ENCODE data around the gene RAB10. TPM values are rescaled to one million over a fixed set of nuclear protein-coding genes. Genes with fewer than 3 reads are reported as not detected.

Gene RAB10
- polyA plus RNA-seq, 1 donor (not counting 4 experiments of a cell fraction or from before 2014, with no cell fraction given), result 252 TPM

DNA sequence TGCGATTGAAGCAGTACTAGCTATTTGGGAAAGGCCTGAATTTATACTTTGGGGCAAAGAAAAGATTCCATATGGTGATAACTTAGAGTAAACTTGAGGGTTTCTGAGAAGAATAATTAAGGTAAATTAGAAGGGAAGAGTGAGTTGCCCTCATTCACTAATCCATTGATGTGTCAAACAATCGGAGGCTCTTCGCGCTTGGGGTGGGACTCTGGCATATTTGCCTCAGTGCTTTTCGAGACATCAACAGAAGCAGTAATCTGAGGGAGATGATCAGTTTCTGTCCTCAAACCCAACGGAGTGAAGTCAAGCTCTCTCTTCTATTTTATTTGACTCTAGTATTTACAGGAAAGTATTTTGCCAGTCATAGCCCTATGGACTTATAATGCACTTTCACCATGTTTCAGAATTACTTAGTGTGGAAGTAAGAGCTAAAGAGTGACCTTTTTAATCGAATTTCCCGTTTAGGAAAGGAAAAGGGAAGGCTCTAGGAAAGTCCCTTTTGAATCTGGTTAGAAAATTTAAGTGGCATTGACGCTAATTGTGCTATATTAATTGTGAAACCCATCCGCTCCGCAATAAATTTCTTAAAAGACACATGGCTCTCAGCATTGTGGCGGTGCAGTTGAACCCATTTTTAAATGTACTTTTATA lies 1.3 kb downstream of the RAB10 start:
- Histone ChIP-seq H4K20me1 (ENCODE audit: control insufficient read depth, extremely low read depth, insufficient read depth, low read length) (peaks cover 26% of the 10 kb centered on the region), H3K27ac (ENCODE audit: control insufficient read depth, insufficient read depth, low read length) (peak overlapping the region; percentile 92), H3K9me3 (ENCODE audit: control insufficient read depth, low read depth, low read length) (no peaks in the 10 kb centered on the region), H3K9me1 (ENCODE audit: control insufficient read depth, extremely low read depth, insufficient read depth, low read length) (no peaks in the 10 kb centered on the region), H3K4me1 (ENCODE audit: control insufficient read depth, extremely low read depth, insufficient read depth, low read length) (peaks cover 15% of the 10 kb centered on the region), H3K27me3 (ENCODE audit: control insufficient read depth, extremely low read depth, insufficient read depth, low read length) (no peaks in the 10 kb centered on the region), H3K4me2 (ENCODE audit: control insufficient read depth, extremely low read depth, insufficient read depth, low read depth, low read length) (peak overlapping the region; percentile 87), H3K9ac (ENCODE audit: control insufficient read depth, extremely low read depth, insufficient read depth, low read length) (peak overlapping the region; percentile 98), H3K4me3 (ENCODE audit: control insufficient read depth in 2 of 3, extremely low read depth in 1 of 3, insufficient read depth in 2 of 3, low read depth in 1 of 3, low read length in 3 of 3) (peak overlapping the region; percentile 80 to 86 (median 85)), H3K36me3 (ENCODE audit: control insufficient read depth in 2 of 2, extremely low read depth in 1 of 2, insufficient read depth in 2 of 2, low read length in 2 of 2) (peaks cover 3 to 12% of the 10 kb centered on the region in 2 experiments), H2AFZ (ENCODE audit: control insufficient read depth, low read length) (no peak overlapping the region), H3K79me2 (ENCODE audit: control insufficient read depth, insufficient read depth, low read length) (peaks cover 65% of the 10 kb centered on the region)
- no peak for TF ChIP-seq EZH2 (IDR thresholded peaks at IDR 0.05; ENCODE audit: low read length)
- TF ChIP-seq CTCF (optimal IDR thresholded peaks at IDR 0.05 in 1 of 3, IDR thresholded peaks at IDR 0.05 in 1 of 3, conservative IDR thresholded peaks at IDR 0.05 in 1 of 3; ENCODE audit: extremely low read depth in 1 of 3, insufficient read depth in 2 of 3, low read length in 3 of 3), result no peak
- dilution Hi-C loops (cut with MboI; ENCODE audit: extremely low pct_ligation_motif_present, low sequenced_read_pairs), result no loop called here
- no peak for DNase-seq (ENCODE audit: low read depth, low spot score)
- FAIRE-seq, result no peak

GRCh38 chr2:26039603-26040323 lies 5.9 kb downstream of the RAB10 start:
- H3K4me1 ChIP-seq (ENCODE audit: control insufficient read depth, extremely low read depth, insufficient read depth, low read length), result peaks cover 26% of the 10 kb centered on the region
- H3K79me2 ChIP-seq (ENCODE audit: control insufficient read depth, insufficient read depth, low read length), result peaks cover 100% of the 10 kb centered on the region
- dilution Hi-C loops (cut with MboI; ENCODE audit: extremely low pct_ligation_motif_present, low sequenced_read_pairs), result no loop called here
- no peak for TF ChIP-seq CTCF (optimal IDR thresholded peaks at IDR 0.05 in 1 of 3, IDR thresholded peaks at IDR 0.05 in 1 of 3, conservative IDR thresholded peaks at IDR 0.05 in 1 of 3; ENCODE audit: extremely low read depth in 1 of 3, insufficient read depth in 2 of 3, low read length in 3 of 3)
- no peak for TF ChIP-seq EZH2 (IDR thresholded peaks at IDR 0.05; ENCODE audit: low read length)
- no peak overlapping the region for H3K9ac ChIP-seq (ENCODE audit: control insufficient read depth, extremely low read depth, insufficient read depth, low read length)
- no peak overlapping the region for H3K4me3 ChIP-seq (ENCODE audit: control insufficient read depth in 2 of 3, extremely low read depth in 1 of 3, insufficient read depth in 2 of 3, low read depth in 1 of 3, low read length in 3 of 3)
- H3K27me3 ChIP-seq (ENCODE audit: control insufficient read depth, extremely low read depth, insufficient read depth, low read length), result no peaks in the 10 kb centered on the region
- peaks cover 3 to 19% of the 10 kb centered on the region in 2 experiments for H3K36me3 ChIP-seq (ENCODE audit: control insufficient read depth in 2 of 2, extremely low read depth in 1 of 2, insufficient read depth in 2 of 2, low read length in 2 of 2)
- no peak for FAIRE-seq
- peaks cover 48% of the 10 kb centered on the region for H4K20me1 ChIP-seq (ENCODE audit: control insufficient read depth, extremely low read depth, insufficient read depth, low read length)
- no peak overlapping the region for H2AFZ ChIP-seq (ENCODE audit: control insufficient read depth, low read length)
- no peaks in the 10 kb centered on the region for H3K9me3 ChIP-seq (ENCODE audit: control insufficient read depth, low read depth, low read length)
- H3K4me2 ChIP-seq (ENCODE audit: control insufficient read depth, extremely low read depth, insufficient read depth, low read depth, low read length), result no peak overlapping the region
- DNase-seq (ENCODE audit: low read depth, low spot score), result no peak
- no peaks in the 10 kb centered on the region for H3K9me1 ChIP-seq (ENCODE audit: control insufficient read depth, extremely low read depth, insufficient read depth, low read length)
- H3K27ac ChIP-seq (ENCODE audit: control insufficient read depth, insufficient read depth, low read length), result no peak overlapping the region

Measured in keratinocyte (primary cell).